ENCODE measurements around the gene SLCO3A1.

- TF ChIP-seq POLR2A (IDR thresholded peaks at IDR 0.05; ENCODE audit: borderline replicate concordance, extremely low read depth, insufficient read depth, insufficient read length): no peak
- no peak for TF ChIP-seq ZFX (IDR thresholded peaks at IDR 0.05)
- TF ChIP-seq EZH2 (IDR thresholded peaks at IDR 0.05): no peak
- no peak for TF ChIP-seq CTCF (IDR thresholded peaks at IDR 0.05 in 2 of 3, conservative IDR thresholded peaks at IDR 0.05 in 1 of 3; ENCODE audit: borderline replicate concordance in 1 of 3, insufficient read depth in 1 of 3, low read depth in 2 of 3, low read length in 2 of 3)
- TF ChIP-seq SP1 (IDR thresholded peaks at IDR 0.05; ENCODE audit: low read depth): no peak
- no peak for TF ChIP-seq ATF3 (IDR thresholded peaks at IDR 0.05)
- no peak for TF ChIP-seq POLR2AphosphoS5 (IDR thresholded peaks at IDR 0.05; ENCODE audit: low read depth, low read length)
- TF ChIP-seq YY1 (IDR thresholded peaks at IDR 0.05; ENCODE audit: extremely low read depth, insufficient replicate concordance, low read depth, low read length): no peak
- TF ChIP-seq REST (IDR thresholded peaks at IDR 0.05; ENCODE audit: low read depth): no peak
- TF ChIP-seq RAD21 (IDR thresholded peaks at IDR 0.05; ENCODE audit: low read depth): no peak
- no peak for TF ChIP-seq EGR1 (IDR thresholded peaks at IDR 0.05; ENCODE audit: low read depth)
- no peak for TF ChIP-seq CEBPB (IDR thresholded peaks at IDR 0.05; ENCODE audit: low read depth)
- no peak for TF ChIP-seq ZNF274 (IDR thresholded peaks at IDR 0.05; ENCODE audit: low read depth, low read length)
These were observed 266.7 kb downstream of the SLCO3A1 start for GRCh38 chr15:92120094-92120795.

Measured in HCT116 (cell line).